GM12801 (cell line): Measurements from ENCODE around the gene IFNA8.

Experiments
- TF ChIP-seq, protein P1 (sequence below): IDR thresholded peaks from one replicate; pipeline ENCODE4 v1.5.1; 2011; ENCODE audit warnings: control low read depth; ENCODE audit not compliant: insufficient read length; ENCODE audit errors: extremely low read depth

The IFNA8 gene

DNA sequence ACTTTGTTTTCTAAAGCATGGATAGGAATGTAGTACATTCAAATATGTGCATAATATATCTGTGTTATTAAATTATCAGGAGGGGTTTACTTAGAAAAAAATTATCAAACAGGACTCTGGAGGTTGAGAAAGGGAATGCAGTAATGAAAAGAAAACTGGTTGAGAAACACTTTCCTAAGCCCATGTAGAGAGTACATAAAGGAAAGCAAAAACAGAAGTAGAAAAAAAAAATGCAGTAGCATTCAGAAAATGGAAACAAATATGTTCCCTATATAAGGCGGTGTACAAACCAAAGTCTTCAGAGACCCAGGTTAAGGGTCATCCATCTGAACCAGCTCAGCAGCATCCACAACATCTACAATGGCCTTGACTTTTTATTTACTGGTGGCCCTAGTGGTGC lies at the start of gene IFNA8:
TSS of gene IFNA8 (plus strand) at position 301 of the 400 bp plus-strand sequence. CDS start at position 361, 60 bp downstream.
- TF ChIP-seq, protein P1, sequence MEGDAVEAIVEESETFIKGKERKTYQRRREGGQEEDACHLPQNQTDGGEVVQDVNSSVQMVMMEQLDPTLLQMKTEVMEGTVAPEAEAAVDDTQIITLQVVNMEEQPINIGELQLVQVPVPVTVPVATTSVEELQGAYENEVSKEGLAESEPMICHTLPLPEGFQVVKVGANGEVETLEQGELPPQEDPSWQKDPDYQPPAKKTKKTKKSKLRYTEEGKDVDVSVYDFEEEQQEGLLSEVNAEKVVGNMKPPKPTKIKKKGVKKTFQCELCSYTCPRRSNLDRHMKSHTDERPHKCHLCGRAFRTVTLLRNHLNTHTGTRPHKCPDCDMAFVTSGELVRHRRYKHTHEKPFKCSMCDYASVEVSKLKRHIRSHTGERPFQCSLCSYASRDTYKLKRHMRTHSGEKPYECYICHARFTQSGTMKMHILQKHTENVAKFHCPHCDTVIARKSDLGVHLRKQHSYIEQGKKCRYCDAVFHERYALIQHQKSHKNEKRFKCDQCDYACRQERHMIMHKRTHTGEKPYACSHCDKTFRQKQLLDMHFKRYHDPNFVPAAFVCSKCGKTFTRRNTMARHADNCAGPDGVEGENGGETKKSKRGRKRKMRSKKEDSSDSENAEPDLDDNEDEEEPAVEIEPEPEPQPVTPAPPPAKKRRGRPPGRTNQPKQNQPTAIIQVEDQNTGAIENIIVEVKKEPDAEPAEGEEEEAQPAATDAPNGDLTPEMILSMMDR: no peak

DNA sequence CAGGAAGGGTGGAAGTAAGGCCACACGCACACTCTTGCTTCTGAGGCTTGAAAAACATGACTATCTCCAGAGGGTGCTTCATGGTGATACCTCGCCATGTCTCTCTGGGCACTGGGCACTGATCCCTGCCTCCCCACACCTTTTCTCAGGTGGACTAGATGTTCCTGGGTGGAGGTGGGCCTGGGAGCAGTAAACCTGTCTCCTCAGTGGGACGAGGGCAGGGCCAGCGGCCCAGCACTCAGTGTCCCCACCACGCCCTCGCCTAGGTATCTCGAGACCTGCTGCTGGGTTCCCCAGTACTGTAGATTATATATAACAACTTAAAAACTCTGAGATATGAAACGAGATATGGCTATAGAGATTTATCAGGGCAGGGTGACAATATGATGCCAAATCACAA lies 46.6 kb upstream of the IFNA8 start:
- TF ChIP-seq, protein P1: no peak

DNA sequence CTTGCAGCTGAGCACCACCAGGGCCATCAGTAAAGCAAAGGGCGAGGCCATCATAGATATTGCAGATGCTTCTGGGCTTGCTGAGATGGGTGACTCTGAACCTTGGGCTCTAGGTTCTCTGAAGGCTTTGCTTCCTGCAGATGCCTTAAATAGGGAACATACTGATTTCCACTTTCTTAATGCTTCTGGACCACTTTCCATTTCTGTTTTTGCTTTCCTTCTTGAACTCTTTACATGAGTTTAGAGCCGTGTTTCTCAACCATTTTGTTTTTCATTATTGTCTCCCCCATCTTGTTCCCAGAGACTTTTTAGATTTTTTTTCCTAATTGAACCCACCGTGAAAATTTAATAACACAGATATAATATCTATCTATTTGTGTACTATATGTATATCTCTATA lies 41.0 kb upstream of the IFNA8 start, which contains the start of gene IFNA13:
TSS of gene IFNA13 (minus strand) at position 101 of the 400 bp plus-strand sequence. CDS start at position 54, 47 bp downstream.
- TF ChIP-seq, protein P1: no peak

- TF ChIP-seq, protein P1: no peak
Measured at GRCh38 chr9:21381448-21382339, 27.2 kb upstream of the IFNA8 start.

GRCh38 chr9:21383627-21384026 lies 25.3 kb upstream of the IFNA8 start:
- TF ChIP-seq, protein P1: no peak

DNA sequence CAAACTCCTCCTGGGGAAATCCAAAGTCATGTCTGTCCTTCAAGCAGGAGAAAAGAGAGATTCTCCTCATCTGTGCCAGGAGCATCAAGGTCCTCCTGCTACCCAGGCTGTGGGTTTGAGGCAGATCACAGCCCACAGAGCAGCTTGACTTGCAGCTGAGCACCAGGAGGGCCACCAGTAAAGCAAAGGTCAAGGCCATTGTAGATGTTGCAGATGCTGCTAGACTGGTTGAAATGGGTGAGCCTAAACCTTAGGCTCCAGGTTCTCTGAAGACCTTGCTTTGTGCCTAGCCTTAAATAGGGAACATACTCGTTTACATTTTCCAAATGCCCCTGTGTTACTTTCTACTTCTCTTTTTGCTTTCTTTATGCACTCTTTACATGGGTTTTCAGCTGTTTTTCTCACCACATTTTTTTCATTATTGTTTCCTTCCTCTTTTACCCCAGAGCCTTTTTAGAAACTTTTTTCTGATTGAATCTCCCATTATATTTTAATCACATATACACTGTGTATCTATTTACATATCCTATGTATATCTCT lies 23.7 kb upstream of the IFNA8 start, which contains the start of gene IFNA2:
TSS of gene IFNA2 (minus strand) at position 268 of the 540 bp plus-strand sequence. CDS start at position 199, 69 bp downstream.
- TF ChIP-seq, protein P1: no peak

- TF ChIP-seq, protein P1: no peak
Measured at GRCh38 chr9:21392270-21392669, 16.6 kb upstream of the IFNA8 start.
